GM23338 (cell line): Measurements from ENCODE around the gene AACS. TPM values are rescaled to one million over a fixed set of nuclear protein-coding genes. Genes with fewer than 3 reads are reported as not detected.

Experiments
- CREB1 ChIP-seq: fragments of 250-450 bp; sonication (Bioruptor Pico); IDR thresholded peaks from 2 replicates; pipeline ENCODE4 v1.5.0; 2020; ENCODE audit warnings: low read depth, mild to moderate bottlenecking, moderate library complexity
- ETS1 ChIP-seq: IDR thresholded peaks from 2 replicates; pipeline ENCODE4 v1.6.1; 2016; ENCODE audit warnings: antibody characterized with exemption
- EZH2phosphoT487 ChIP-seq: fragments of 200-600 bp; sonication (generic); IDR thresholded peaks from one replicate; pipeline ENCODE4 v1.8.1; 2018; ENCODE audit warnings: antibody characterized with exemption; ENCODE audit not compliant: unreplicated experiment
- JUNB ChIP-seq: IDR thresholded peaks from one replicate; pipeline ENCODE4 v1.6.1; 2016; ENCODE audit warnings: antibody characterized with exemption; ENCODE audit not compliant: unreplicated experiment
- REST ChIP-seq: IDR thresholded peaks from one replicate; pipeline ENCODE4 v1.6.1; 2018; ENCODE audit warnings: antibody characterized with exemption; ENCODE audit not compliant: unreplicated experiment
- STAT1 ChIP-seq: IDR thresholded peaks from one replicate; pipeline ENCODE4 v1.6.1; 2016; ENCODE audit warnings: antibody characterized with exemption; ENCODE audit not compliant: unreplicated experiment
- ZNF114 ChIP-seq: fragments of 250-450 bp; sonication (Bioruptor Pico); IDR thresholded peaks from 2 replicates; pipeline ENCODE4 v1.5.0; 2020; ENCODE audit warnings: mild to moderate bottlenecking, moderate library complexity
- ZNF462 ChIP-seq: fragments of 250-450 bp; sonication (Bioruptor Pico); IDR thresholded peaks from 2 replicates; pipeline ENCODE4 v1.5.0; 2020; ENCODE audit warnings: mild to moderate bottlenecking, moderate library complexity
- polyA plus RNA-seq: library from polyadenylated mRNA; unstranded; fragments of >200 nt; fragmentation: Nextera tagmentation; extraction: Ambion mirVana; gene quantifications from 2 replicates; pipeline ENCODE4 v1.2.1, GENCODE V29; 2016
- total RNA-seq: library from RNA; depleted of rRNA; stranded (reverse); fragments of >200 nt; shearing (Covaris generic); gene quantifications from 2 replicates; pipeline ENCODE4 v1.2.3, GENCODE V29; 2014

Gene AACS
- total and polyA plus RNA-seq, 2 experiments from 2014 or later: 31.1 to 64.4 TPM

- no peak for TF ChIP-seq ZNF462 (CRISPR knock-in tag)
- TF ChIP-seq ZNF114 (CRISPR knock-in tag): no peak
- TF ChIP-seq STAT1: no peak
- TF ChIP-seq REST: no peak
- TF ChIP-seq ETS1: no peak
- no peak for TF ChIP-seq EZH2phosphoT487
- TF ChIP-seq CREB1: no peak
- TF ChIP-seq JUNB: no peak
These were observed 70.7 kb downstream of the AACS start (continued) for GRCh38 chr12:125135906-125136305.
